Measurements from ENCODE around the gene FOXI2. TPM values are rescaled to one million over a fixed set of nuclear protein-coding genes. Genes with fewer than 3 reads are reported as not detected.

Gene FOXI2
- total RNA-seq, 1 donor from 2014 or later: not detected

DNA sequence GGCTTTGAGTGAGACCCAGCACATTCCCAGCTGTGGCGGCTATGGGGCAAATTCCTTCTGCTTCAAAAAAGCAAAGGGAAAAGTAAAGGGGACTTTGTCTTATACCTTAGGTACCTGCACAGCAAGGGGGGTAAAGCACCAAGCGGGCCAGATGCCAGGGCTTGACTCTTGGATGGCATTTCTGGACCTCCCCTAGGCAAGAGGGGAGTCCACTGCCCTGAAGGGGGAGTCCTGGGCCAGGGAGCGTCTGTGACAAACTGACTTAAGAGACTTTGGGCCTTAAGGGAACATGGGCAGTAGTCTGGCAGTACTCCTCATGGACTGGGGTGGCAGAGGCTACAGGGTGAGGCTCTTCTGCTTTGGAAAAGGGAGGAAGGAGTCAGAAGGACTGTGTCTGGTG, 16.1 kb upstream of the FOXI2 start:
- Histone ChIP-seq H3K36me3 (ENCODE audit: control insufficient read depth, insufficient read depth, low read length) (no peaks in the 10 kb centered on the region), H3K27me3 (ENCODE audit: control insufficient read depth, insufficient read depth, low read length) (no peaks in the 10 kb centered on the region), H3K4me3 (ENCODE audit: low read depth, low read length) (no peak overlapping the region)
- no peak for FAIRE-seq
- DNase-seq (ENCODE audit: low read depth): no peak
- TF ChIP-seq, protein P1, sequence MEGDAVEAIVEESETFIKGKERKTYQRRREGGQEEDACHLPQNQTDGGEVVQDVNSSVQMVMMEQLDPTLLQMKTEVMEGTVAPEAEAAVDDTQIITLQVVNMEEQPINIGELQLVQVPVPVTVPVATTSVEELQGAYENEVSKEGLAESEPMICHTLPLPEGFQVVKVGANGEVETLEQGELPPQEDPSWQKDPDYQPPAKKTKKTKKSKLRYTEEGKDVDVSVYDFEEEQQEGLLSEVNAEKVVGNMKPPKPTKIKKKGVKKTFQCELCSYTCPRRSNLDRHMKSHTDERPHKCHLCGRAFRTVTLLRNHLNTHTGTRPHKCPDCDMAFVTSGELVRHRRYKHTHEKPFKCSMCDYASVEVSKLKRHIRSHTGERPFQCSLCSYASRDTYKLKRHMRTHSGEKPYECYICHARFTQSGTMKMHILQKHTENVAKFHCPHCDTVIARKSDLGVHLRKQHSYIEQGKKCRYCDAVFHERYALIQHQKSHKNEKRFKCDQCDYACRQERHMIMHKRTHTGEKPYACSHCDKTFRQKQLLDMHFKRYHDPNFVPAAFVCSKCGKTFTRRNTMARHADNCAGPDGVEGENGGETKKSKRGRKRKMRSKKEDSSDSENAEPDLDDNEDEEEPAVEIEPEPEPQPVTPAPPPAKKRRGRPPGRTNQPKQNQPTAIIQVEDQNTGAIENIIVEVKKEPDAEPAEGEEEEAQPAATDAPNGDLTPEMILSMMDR (IDR thresholded peaks at IDR 0.05; ENCODE audit: insufficient read depth, low read length, severe bottlenecking): no peak

DNA sequence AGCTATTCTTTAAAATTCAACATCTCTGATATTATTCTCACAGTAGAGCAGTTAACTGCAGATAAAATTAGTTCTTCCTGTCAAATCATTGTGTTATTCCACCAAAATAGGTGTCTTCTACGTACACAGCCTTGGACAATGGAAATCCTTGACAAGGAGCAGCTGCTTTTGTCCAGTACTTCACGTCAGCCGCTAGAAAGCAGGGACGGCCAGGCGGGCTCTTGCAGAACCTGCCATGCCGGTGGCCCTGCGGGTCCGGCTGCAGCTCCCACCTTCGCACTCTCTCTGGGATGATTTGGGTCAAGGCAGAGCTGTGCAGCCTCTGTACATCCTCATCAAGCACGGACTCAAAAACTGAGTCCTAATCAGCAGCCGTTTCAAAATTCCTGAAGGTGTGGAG, 2.2 kb upstream of the FOXI2 start:
- FAIRE-seq: no peak
- Histone ChIP-seq H3K4me3 (ENCODE audit: low read depth, low read length) (no peak overlapping the region), H3K27me3 (ENCODE audit: control insufficient read depth, insufficient read depth, low read length) (peaks cover 31% of the 10 kb centered on the region), H3K36me3 (ENCODE audit: control insufficient read depth, insufficient read depth, low read length) (no peaks in the 10 kb centered on the region)
- DNase-seq (ENCODE audit: low read depth): no peak
- TF ChIP-seq, protein P1 (IDR thresholded peaks at IDR 0.05; ENCODE audit: insufficient read depth, low read length, severe bottlenecking): no peak

DNA sequence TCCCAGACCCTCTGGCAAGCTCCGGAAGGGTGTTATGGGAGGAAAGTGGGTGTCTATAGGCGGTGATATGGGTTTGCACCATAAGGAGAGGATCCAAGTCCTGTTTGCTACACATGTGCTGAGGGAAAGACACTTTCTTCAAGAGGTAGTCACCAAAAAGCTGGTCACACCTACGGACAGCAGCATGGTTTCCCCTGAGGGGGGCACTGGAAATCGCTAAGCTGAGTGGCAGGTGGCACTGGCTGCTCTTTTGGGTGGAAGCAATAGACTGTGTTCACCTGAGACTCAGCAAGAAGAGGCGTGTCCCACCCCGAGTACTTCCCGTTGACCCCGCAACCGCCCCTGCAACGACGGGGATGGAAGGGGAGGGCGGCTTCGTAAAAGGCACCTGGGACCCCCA, 1.8 kb upstream of the FOXI2 start:
- TF ChIP-seq, protein P1 (IDR thresholded peaks at IDR 0.05; ENCODE audit: insufficient read depth, low read length, severe bottlenecking): no peak
- Histone ChIP-seq H3K4me3 (ENCODE audit: low read depth, low read length) (no peak overlapping the region), H3K36me3 (ENCODE audit: control insufficient read depth, insufficient read depth, low read length) (no peaks in the 10 kb centered on the region), H3K27me3 (ENCODE audit: control insufficient read depth, insufficient read depth, low read length) (peaks cover 31% of the 10 kb centered on the region)
- DNase-seq (ENCODE audit: low read depth) (no peak), FAIRE-seq (no peak)

DNA sequence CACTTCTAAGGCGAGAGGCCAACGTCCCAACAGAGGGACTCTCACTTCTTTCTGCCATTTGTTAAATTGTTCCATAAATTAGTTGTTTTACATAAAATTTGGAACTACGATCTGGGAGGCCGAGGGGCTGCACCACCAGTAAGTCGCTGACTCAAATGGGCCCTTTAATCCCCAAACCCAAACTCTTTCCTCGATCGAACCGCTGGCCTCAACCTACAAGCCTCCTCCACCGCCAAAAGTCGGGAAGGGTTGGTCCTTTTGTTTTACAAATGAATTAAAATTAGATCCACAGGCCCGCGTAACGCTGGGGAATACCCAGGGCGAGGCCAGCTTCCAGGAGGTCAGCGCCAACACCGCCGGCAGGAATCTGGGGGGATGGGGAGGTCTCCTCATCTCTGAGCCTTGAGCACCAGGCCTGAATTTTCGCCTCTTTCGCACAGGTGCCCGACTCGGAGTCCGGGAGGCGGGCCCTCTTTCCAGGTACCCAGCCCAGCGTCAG, 1.2 kb upstream of the FOXI2 start:
- peaks cover 31% of the 10 kb centered on the region for H3K27me3 ChIP-seq (ENCODE audit: control insufficient read depth, insufficient read depth, low read length)
- H3K36me3 ChIP-seq (ENCODE audit: control insufficient read depth, insufficient read depth, low read length): no peaks in the 10 kb centered on the region
- H3K4me3 ChIP-seq (ENCODE audit: low read depth, low read length): no peak overlapping the region
- TF ChIP-seq, protein P1 (IDR thresholded peaks at IDR 0.05; ENCODE audit: insufficient read depth, low read length, severe bottlenecking): no peak
- DNase-seq (ENCODE audit: low read depth) (no peak), FAIRE-seq (no peak)

DNA sequence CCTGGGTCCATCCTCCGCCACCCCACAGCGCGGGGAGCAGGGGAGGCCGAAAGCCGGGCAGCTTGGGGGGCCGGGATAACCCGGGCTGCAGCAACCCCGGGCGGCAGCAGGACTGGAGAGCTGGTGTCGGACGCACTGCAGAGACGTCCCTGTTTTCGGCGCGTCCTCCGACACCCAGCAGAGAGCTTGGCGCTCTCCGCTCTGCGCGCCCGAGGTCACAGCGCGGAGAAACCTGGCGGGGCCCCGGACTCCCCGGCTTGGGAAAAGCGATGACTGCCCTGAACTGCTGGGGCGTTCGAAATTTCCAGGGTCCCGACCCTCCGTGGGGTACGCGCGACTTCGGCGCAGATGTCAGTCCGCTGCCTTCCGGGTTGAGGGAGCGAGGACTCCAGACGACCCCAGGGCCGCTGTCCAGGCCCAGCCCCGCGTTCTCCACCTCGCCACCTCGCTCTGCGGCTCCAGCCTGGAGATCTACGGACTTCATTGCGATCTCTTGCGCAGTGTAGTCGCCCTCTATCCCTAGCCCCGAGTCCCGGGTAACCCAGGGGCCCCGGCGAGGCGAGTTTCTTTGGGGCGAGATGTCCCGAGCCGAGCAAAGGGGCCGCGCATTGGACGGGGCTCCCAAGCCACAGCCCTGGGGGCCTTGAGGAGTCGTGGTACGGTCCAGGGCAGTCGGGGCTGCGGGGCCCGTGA, 617 bp upstream of the FOXI2 start:
- DNase-seq (ENCODE audit: low read depth): no peak
- Histone ChIP-seq H3K27me3 (ENCODE audit: control insufficient read depth, insufficient read depth, low read length) (peaks cover 31% of the 10 kb centered on the region), H3K36me3 (ENCODE audit: control insufficient read depth, insufficient read depth, low read length) (no peaks in the 10 kb centered on the region), H3K4me3 (ENCODE audit: low read depth, low read length) (no peak overlapping the region)
- FAIRE-seq: no peak
- TF ChIP-seq, protein P1 (IDR thresholded peaks at IDR 0.05; ENCODE audit: insufficient read depth, low read length, severe bottlenecking): no peak

Data from bronchial epithelial cell (primary cell).